Stimulated activated naive CD4-positive, alpha-beta T cell treated with Interleukin-2 at 50 U/mL for 16 hours (primary cell): ENCODE measurements around the gene C10orf53.
"Not testable (repeated sequence)": the region's sequence is repeated elsewhere in the genome, so short reads cannot be mapped to it uniquely, and the experiment has no call there.

Experiments
- DNase-seq: peaks from one replicate; lab custom pipeline; 2025; lab: John Stamatoyannopoulos, UW

C10orf53 gene

GRCh38 chr10:49652421-49653272 lies 26.8 kb upstream of the C10orf53 start:
- DNase-seq: no peak

DNA sequence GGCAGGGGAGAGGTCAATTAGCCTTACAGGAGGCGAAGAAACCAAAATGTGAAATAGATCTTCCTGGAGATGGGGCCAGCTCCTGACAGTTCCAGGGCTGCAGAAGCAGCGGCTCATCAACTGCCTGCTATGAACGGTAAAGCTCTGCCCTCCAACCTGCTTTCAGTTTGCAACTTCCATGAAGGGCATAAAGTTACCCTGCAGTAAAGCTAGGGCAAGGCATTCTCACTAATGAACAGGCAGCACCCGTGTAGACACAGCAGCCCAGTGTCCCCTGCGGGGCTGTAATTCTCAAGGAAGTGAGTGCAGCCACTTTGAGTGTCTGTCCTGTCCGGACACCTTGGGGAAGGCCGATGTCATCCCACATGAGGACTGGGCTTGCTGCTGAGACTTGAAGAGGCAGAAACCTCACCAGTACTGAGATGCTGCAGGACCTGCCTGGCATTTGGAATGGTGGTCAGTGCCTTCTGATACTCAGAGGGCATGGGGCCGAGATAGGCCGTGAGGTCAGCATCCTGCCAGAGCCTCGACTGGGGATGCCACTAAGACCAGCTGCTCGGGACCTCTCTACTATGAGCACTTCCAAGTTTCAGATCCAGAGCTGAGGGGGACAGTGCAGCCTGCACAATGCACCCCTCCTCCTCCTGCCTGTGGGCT lies 26.1 kb upstream of the C10orf53 start:
- DNase-seq: no peak

DNA sequence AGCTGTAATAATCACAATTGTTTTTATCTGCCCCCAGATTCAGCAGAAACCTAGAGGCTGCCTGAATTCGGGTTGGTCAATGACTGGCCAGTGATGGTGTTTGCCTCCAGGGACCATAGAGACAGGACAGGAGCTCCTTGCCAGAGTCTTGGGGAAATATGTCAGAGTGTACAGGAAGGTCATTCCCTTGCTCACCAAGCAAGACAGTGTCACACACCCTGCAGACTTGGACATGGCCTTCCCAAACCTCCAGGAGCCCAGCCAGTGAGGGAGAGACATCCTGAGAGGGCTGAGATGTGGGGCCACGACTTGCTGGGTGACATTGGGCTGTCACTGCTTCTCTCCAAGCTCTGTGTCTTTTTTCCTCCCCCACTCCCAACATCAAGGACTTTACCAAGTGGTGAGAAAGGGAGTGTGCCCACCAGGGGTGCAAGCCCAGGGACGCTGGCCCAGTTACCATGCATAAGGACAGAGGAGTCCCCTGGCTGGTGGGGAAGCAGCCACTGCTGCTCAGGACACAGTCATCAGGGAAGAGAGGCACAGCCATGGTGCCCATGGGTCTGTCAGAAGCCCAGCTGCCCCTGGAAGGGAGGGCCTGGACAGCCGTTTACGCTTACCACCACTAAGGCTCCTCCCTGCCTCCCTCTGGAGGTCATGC lies 25.3 kb upstream of the C10orf53 start:
- DNase-seq: no peak

DNA sequence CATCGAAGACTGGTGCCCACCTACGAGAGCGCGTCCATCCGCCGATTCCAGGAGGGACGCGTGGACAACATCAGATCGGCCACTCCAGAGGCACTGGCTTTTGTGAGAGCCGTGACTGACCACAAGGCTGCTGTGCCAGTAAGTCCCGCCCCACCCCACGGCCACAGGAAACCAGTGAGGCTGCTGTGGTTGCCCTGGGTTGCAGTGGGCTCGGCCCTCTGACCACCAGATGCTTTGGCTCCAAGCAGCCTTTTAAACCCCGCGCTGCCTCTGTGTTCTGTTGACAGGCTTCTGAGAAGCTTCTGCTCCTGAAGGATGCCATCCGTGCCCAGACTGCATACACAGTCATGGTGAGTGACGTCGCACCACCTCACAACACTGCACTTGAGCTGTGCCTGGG lies 24.4 kb upstream of the C10orf53 start:
- DNase-seq: no peak

GRCh38 chr10:49656845-49657493 lies 22.5 kb upstream of the C10orf53 start:
- DNase-seq: no peak

GRCh38 chr10:49657606-49658005 lies 21.8 kb upstream of the C10orf53 start:
- no peak for DNase-seq

DNA sequence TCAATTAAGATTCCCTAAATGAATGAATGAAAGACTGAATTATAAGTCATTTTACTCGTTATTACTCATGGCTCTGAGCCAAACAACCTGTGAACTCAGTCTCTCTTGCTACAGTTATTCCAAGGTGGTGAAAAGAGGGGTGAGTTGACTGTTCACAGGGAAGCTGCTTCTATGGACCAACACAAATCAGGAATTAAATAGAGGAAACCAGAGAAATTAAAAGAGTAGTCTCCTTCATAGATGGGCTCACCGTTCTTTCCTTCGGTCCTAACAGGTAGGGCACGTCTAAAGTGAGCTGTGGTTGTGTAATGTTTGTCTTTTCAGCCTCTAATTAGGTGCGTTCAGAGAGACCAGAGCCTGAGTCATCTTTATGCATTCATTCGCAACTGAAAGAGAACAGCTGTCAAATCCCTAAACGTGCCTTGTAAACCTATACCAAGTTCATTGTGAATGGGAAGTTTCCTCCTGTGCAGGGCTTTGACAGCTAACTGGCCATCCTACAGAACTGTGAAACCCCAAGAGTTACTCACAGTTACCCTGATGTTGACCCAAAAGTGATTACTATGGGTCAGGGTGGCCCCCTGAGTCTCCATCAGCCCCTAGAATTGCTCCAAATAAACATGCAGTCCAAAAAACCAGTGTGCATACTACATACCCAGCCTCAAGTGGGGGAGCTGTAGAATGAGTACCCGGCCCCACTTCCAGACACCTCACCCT lies 18.2 kb upstream of the C10orf53 start:
- DNase-seq: no peak

DNA sequence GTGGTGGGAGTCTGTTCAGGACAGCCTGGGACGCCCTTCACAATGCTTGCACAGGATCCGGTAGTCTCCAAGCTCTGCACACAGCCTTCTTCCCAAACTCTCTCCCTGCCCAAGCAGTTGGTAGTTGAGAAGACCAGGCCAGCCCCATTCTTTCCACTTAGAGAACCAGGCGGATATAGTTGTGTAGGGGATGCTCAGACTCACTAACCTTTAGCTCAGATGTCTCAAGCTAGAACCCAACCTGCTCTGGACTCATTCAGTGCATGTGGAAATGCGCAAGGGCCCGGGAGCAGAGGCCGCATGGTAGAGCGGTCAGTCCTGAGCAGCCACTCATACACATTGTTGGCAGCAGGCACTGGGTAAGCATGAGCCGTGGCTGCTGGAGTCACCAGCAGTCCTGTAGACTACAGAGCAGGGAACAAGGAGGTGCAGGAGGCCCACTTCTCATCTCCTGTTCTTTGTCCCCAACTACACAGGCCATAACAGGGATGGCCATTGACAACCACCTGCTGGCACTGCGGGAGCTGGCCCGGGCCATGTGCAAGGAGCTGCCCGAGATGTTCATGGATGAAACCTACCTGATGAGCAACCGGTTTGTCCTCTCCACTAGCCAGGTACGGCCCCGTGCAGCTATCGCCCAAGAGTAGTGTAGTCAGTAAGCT lies 17.2 kb upstream of the C10orf53 start:
- DNase-seq: no peak

- DNase-seq: no peak
These were observed 15.9 kb upstream of the C10orf53 start for GRCh38 chr10:49663596-49663995.

DNA sequence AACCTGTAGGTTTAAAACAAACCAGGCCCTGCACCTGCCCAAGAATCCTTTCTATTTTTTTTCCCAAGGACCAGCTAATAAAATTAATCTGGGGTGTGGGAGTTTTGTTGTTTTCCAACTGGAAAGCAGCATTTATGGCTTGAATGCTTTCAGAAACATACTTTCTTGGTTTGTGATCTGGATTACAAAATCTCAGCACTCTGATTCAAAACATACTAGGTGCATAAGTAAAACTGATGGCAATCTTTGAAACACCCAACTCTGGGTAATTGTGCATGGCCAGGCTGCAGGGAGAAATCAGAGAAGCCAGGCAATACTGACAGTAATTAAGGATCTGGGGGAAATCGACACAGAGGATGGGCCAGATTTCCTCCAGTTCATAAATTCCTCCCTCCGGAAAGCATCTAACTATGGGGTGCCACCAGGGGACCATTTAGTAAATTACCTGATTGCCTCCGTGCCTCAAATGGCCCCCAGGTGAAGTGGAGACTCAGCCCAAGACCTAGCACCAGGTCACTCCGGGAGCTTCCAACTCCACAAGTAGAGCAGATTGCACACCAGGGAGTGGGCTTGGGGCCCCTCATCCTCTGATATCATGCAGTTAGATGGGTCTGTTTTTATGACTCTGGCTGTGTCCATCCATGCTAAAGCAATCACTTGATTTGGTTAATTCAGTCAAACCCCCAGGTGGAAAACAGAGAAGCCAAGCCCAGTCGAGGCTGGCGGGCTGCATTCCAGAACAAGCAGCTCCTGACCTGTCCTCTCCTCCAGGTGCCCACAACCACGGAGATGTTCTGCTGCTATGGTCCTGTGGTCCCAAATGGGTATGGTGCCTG lies 15.2 kb upstream of the C10orf53 start:
- no peak for DNase-seq

GRCh38 chr10:49664842-49665355 lies 14.6 kb upstream of the C10orf53 start:
- DNase-seq: no peak

GRCh38 chr10:49666054-49666615 lies 13.3 kb upstream of the C10orf53 start:
- DNase-seq: no peak

- no peak for DNase-seq
These were observed 12.8 kb upstream of the C10orf53 start for GRCh38 chr10:49666685-49667084.

DNA sequence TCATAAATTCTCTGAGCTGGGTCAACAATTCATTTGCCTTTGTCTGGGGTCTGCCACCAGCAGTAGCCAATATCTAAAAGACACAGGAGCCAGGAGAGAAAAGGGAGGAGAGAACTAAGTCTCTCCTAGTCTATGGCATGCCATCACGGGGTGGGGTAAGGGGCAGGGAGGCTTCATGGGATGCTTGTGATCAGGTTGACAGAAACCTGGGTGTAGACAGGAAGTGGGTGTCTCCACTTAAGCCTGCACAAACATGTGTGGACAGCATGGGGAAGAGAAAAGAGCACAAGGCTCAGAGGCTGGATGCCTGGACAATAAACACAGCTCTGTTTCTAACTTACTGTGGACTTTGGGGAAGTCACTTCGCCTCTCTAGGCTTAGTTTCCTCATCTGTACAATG lies 11.5 kb upstream of the C10orf53 start:
- no peak for DNase-seq

DNA sequence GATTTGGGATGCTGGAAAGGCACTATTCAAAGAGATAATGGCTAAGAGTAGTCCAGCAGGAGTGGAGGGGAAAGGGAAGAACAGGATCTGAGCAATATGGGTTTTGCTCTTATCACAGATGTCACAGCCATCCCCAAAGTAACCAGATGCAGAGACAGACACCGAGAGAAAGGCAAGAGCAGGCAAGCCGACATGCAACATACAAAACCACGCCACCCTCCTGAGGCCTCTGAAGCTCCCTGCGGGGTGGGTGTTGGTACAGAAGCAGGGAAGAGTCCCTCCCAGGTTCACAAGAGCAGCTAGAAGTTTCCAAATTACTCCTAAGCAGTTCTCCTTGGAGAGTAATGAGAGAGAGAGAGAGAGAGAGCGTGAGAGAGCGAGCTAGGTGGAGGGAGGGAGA lies 10.8 kb upstream of the C10orf53 start:
- no peak for DNase-seq

DNA sequence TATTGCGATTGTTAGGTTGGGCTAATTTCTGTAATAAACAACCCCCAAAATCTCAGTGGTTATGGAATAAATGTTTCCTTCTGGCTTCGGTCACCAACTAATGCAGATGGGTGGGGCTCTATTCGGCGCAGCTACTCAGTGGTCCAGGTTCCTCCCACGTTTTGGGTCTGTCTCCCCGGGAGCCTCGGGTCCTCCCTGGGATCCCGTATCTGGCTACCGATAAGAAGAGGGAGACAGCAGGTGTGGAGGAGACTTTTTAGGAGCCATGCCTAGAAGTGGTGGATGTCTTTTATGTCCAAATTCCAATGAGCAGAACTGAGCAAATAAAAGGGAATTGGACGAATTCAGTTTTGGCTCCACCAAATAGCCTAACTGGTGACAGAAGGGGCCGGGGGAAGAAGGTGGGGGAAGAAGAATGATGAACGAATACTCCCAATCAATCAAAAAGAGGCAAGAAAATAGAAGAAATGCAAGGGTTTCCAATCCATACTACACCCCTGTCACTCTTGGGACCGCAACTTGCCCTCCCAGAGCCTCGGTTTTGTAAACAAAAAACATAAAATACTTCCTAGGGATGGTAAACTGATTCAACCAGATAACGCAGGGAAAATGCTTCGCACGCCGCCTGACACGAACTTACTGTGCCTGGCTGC lies 498 bp upstream of the C10orf53 start:
- no peak for DNase-seq

DNA sequence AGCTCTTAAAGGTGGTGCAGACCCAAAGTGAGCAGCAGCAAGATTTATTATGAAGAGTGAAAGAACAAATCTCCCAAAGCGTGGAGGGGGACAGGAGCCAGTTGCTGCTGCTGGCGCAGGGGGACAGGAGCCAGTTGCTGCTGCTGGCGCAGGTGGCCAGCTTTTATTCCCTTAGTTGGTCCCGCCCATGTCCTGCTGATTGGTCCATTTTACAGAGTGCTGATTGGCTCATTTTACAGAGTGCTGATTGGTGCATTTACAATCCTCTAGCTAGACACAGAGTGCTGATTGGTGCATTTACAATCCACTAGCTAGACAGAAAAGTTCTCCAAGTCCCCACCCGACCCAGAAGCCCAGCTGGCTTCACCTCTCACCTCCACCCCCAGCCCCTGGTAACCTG lies 3.0 kb downstream of the C10orf53 start:
- DNase-seq: not testable (repeated sequence)

DNA sequence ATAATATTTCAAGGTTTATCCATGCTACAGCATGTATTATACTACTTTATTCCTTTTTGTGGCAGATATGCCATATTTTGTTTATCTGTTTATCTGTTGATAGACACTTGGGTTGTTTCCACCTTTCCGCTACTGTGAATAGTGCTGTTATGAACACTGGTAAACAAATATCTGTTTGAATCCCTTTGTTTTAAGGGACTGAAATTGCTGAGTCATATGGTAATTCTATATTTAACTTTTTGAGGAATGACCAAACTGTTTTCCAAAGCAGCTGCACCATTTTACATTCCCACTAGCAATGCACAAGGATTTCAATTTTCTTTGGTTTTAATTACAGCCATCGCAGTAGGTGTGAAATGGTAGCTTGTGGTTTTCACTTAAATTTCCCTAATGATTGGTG lies 3.4 kb downstream of the C10orf53 start:
- DNase-seq: no peak

DNA sequence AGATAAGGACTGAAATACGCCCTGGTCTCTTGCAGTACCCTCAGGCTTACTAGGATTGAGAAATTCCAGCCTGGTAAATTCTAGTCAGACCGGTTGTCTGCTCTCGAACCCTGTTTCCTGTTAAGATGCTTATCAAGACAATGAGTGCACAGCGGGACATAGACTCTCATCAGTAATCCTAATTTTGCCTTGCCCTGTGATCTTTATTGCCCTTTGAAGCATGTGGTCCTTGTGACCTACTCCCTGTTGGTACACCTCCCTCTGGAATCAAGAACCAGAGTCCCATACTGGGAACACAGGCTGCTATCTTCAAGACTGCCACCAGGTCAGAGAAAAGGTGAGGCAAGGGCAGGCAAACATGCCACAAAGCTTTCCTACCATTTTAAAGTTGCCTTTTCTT lies 7.2 kb downstream of the C10orf53 start:
- no peak for DNase-seq
